Subcutaneous adipose tissue (tissue), 4 donors: ENCODE results near the gene MT1G. TPM values are rescaled to one million over a fixed set of nuclear protein-coding genes. Genes with fewer than 3 reads are reported as not detected.

Experiments
- CTCF ChIP-seq: fragments of 450-650 bp; IDR thresholded peaks from one replicate; pipeline ENCODE4 v1.5.1; 2016; ENCODE audit warnings: low read depth, mild to moderate bottlenecking, control low read depth, antibody characterized with exemption, moderate library complexity
- total RNA-seq, 4 donors: library from RNA; depleted of rRNA; stranded (reverse); fragments of >200 nt; gene quantifications; one replicate each; pipeline ENCODE4 v1.1.0, GENCODE V29; 2016

The MT1G gene
- total RNA-seq, 4 donors from 2014 or later, result 15.8 to 315 (median 21.4) TPM; not detected in 1

DNA sequence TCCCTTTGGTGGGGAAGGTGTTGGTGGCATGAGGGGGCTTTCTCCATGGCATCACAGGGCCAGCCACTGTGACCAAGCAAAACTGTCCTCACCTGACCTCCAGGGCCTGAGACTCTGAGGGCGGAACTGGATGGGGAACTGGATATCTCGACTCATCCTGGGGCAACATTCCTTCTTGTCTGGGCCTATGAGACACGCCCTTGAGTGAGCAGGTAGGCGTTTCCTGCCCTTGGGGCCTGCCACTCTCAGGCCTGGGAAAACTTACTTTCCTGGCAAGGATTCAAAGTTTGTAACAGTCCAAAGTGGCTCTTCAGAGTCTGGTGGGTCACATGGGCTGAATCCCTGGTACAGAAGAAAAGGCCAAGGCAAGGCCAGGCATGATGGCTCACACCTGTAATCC is 24.0 kb upstream of the MT1G start:
- no peak for TF ChIP-seq CTCF

GRCh38 chr16:56690420-56691122 is 22.7 kb upstream of the MT1G start:
- no peak for TF ChIP-seq CTCF

- TF ChIP-seq CTCF, result no peak
Observed at GRCh38 chr16:56689171-56689570, 21.3 kb upstream of the MT1G start.

GRCh38 chr16:56688762-56689161 is 20.9 kb upstream of the MT1G start:
- no peak for TF ChIP-seq CTCF

GRCh38 chr16:56686758-56687157 is 18.9 kb upstream of the MT1G start:
- no peak for TF ChIP-seq CTCF

DNA sequence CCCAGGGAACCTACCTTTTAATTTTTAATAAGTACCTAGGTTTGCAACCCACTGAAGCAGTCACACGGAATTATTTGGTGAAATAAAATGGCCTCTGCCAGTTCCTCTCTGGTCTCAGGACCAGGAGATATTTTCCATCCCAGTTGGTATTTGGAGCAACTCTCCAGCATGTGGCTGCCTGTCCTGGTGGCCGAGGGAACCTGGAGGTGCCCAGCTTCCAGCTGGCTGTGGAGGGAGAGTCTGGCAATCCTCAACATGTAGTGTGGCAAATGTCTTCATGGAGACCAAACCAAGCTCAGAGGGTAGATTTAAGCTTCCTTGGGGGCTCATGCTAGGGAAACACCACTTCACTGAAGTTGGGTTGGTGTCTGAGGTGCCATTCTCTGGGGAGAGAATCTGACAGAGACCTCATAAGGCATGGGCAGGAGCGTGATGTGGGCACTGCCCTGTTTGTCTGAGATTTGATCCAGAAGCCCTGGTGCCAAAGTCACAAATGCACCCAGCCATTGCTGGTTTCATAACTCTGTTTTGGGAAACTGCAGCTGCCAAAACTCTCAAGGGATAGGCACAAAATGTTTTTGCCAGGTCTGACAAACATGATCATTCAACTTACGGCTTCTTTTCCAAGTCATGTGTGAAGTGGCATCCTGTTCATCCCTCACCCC is 17.2 kb upstream of the MT1G start:
- TF ChIP-seq CTCF, result no peak

DNA sequence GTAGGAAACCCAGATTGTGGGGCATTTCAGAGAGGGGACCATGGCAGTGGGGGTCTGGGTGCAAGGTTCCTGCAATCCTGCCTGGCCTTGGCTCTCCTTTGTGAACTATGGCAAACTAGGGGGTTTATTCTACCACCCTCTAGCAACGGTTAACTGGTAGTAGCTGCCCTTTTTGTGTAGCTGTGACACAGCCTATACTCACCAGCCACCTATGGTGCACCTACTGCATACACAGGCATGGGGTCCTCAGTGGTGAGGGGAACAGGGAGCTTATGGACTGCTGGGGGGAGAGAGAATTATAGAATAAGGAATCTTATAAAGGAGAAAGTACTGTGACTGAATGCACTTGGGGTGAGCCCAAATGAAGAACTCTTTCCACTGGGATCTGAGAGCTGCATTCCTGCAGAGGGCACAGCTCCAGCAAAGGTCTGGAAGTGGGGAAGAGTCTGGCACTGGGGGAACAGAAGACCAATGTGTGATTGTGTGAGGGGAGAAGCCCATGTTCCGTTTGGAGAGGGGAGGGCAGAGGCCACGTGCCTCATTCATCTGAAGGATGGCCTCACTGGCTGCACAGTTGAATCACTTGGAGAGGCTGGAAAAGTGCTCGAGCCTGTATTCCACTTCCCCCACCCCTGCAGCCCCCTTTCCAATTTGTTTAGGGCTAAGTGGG is 16.5 kb upstream of the MT1G start:
- no peak for TF ChIP-seq CTCF
